SK-N-SH (cell line): ENCODE results near the gene KRTAP9-7. TPM values are rescaled to one million over a fixed set of nuclear protein-coding genes. Genes with fewer than 3 reads are reported as not detected.

Source experiments
- CTCF ChIA-PET: fragments of 300-600, 350-600 bp; formaldehyde crosslinking; extraction: SDS; loops from one replicate; lab custom pipeline; 2021; lab: Yijun Ruan, JAX
- POLR2A ChIA-PET: fragments of 350-600 bp; sonication (Branson Sonifier 250); formaldehyde crosslinking; extraction: SDS; loops from one replicate; lab custom pipeline; 2020; ENCODE audit warnings: antibody characterized with exemption, inconsistent platforms; lab: Yijun Ruan, JAX
- DNase-seq: peaks from one replicate; pipeline ENCODE4 v3.0.0; 2012
- H2AFZ ChIP-seq: fragments of 200-600 bp; sonication (generic); 2 replicates; pipeline ENCODE4 v1.8.1; 2016; ENCODE audit warnings: antibody characterized with exemption, mild to moderate bottlenecking, low read depth
- H3F3A ChIP-seq: fragments of 200-600 bp; sonication (generic); replicated peaks from 2 replicates; pipeline ENCODE3; 2016; ENCODE audit warnings: antibody characterized with exemption, mild to moderate bottlenecking; ENCODE audit not compliant: insufficient read depth
- H3K27ac ChIP-seq, 2 experiments: fragments of 200-500 bp in 1 of 2; fragments of 200-600 bp in 1 of 2; sonication (Bioruptor generic) in 1 of 2; sonication (generic), shearing (Covaris generic) in 1 of 2; 2 replicates each; pipeline versions ENCODE4 v1.5.1 to v1.6.1; 2014 to 2016; ENCODE audit warnings: low read depth in 2 of 2, inconsistent platforms in 1 of 2, low read length in 1 of 2, mild to moderate bottlenecking in 1 of 2, mixed read lengths in 1 of 2
- H3K27me3 ChIP-seq: fragments of 200-600 bp; sonication (generic), shearing (Covaris generic); 2 replicates; pipeline ENCODE4 v1.6.1; 2016; ENCODE audit warnings: mixed run types; ENCODE audit not compliant: insufficient read depth
- H3K36me3 ChIP-seq, 2 experiments: fragments of 200-500 bp in 1 of 2; fragments of 200-600 bp in 1 of 2; sonication (Bioruptor generic) in 1 of 2; sonication (generic) in 1 of 2; replicated peaks in 1 of 2; 2 replicates each; pipeline versions ENCODE3 to v1.5.1; 2014 to 2016; ENCODE audit warnings: low read length in 1 of 2, mild to moderate bottlenecking in 1 of 2; ENCODE audit not compliant: insufficient read depth in 2 of 2, control insufficient read depth in 1 of 2
- H3K4me1 ChIP-seq, 2 experiments: fragments of 200-500 bp in 1 of 2; fragments of 200-600 bp in 1 of 2; sonication (Bioruptor generic) in 1 of 2; sonication (generic), shearing (Covaris generic) in 1 of 2; 2 replicates each; pipeline versions ENCODE4 v1.5.1 to v1.6.1; 2014 to 2016; ENCODE audit warnings: low read depth in 1 of 2, low read length in 1 of 2, mixed run types in 1 of 2; ENCODE audit not compliant: insufficient read depth in 2 of 2, control insufficient read depth in 1 of 2
- H3K4me2 ChIP-seq: fragments of 200-600 bp; sonication (generic), shearing (Covaris generic); 2 replicates; pipeline ENCODE4 v1.6.1; 2017; ENCODE audit warnings: mixed run types
- H3K4me3 ChIP-seq, 2 experiments: fragments of 200-500 bp in 1 of 2; fragments of 200-600 bp in 1 of 2; sonication (Bioruptor generic) in 1 of 2; sonication (generic), shearing (Covaris generic) in 1 of 2; 2 replicates each; pipeline versions ENCODE4 v1.5.1 to v1.8.1; 2014 to 2016; ENCODE audit warnings: low read depth in 2 of 2, inconsistent platforms in 1 of 2, low read length in 1 of 2, mild to moderate bottlenecking in 1 of 2, mixed read lengths in 1 of 2, moderate library complexity in 1 of 2
- H3K79me2 ChIP-seq: fragments of 200-600 bp; sonication (generic); 2 replicates; pipeline ENCODE4 v1.8.1; 2017; ENCODE audit warnings: mild to moderate bottlenecking; ENCODE audit not compliant: insufficient read depth
- H3K9ac ChIP-seq: fragments of 200-600 bp; sonication (generic); 2 replicates; pipeline ENCODE4 v1.6.1; 2017; ENCODE audit warnings: mixed run types
- H3K9me2 ChIP-seq: fragments of 200-600 bp; sonication (generic); 2 replicates; pipeline ENCODE4 v1.6.1; 2017; ENCODE audit warnings: mixed run types
- H3K9me3 ChIP-seq: fragments of 200-600 bp; sonication (generic); 2 replicates; pipeline ENCODE4 v1.6.1; 2017; ENCODE audit warnings: mixed run types, mild to moderate bottlenecking, moderate library complexity
- H4K20me1 ChIP-seq: fragments of 200-600 bp; sonication (generic); 2 replicates; pipeline ENCODE4 v1.6.1; 2017; ENCODE audit warnings: mild to moderate bottlenecking, mixed run types; ENCODE audit not compliant: insufficient read depth
- CHD2 ChIP-seq: fragments of 150-350 bp; IDR thresholded peaks from 2 replicates; pipeline ENCODE4 v1.6.1; 2018; ENCODE audit warnings: low read length; ENCODE audit not compliant: partially characterized antibody
- ELF1 ChIP-seq: IDR thresholded peaks from 2 replicates; pipeline ENCODE4 v1.4.0; 2012
- FOSL2 ChIP-seq: IDR thresholded peaks from 2 replicates; pipeline ENCODE4 v1.4.0; 2012; ENCODE audit warnings: low read depth, mild to moderate bottlenecking, moderate library complexity, borderline replicate concordance
- FOXJ3 ChIP-seq: sonication (generic); formaldehyde crosslinking; IDR thresholded peaks from 2 replicates; pipeline ENCODE4 v1.5.1; 2020; ENCODE audit warnings: mild to moderate bottlenecking, missing genetic modification reagents
- FOXM1 ChIP-seq: IDR thresholded peaks from 2 replicates; pipeline ENCODE4 v1.4.0; 2012; ENCODE audit warnings: low read depth, mild to moderate bottlenecking
- GABPA ChIP-seq: IDR thresholded peaks from 2 replicates; pipeline ENCODE4 v1.4.0; 2012; ENCODE audit warnings: low read depth, mild to moderate bottlenecking
- MEF2A ChIP-seq: IDR thresholded peaks from 2 replicates; pipeline ENCODE4 v1.4.0; 2012; ENCODE audit warnings: low read depth, borderline replicate concordance
- MXI1 ChIP-seq: IDR thresholded peaks from 2 replicates; pipeline ENCODE4 v1.6.1; 2012; ENCODE audit warnings: mild to moderate bottlenecking, low read depth, low read length, improper control_type of control experiment
- NRF1 ChIP-seq: IDR thresholded peaks from 2 replicates; pipeline ENCODE4 v1.6.1; 2012; ENCODE audit warnings: low read depth, mild to moderate bottlenecking, low read length
- RAD21 ChIP-seq: IDR thresholded peaks from 2 replicates; pipeline ENCODE4 v1.6.1; 2012; ENCODE audit warnings: mild to moderate bottlenecking, low read length
- RFX5 ChIP-seq: IDR thresholded peaks from 2 replicates; pipeline ENCODE4 v1.6.1; 2012; ENCODE audit warnings: mild to moderate bottlenecking, improper control_type of control experiment, low read length
- SMC3 ChIP-seq: IDR thresholded peaks from 2 replicates; pipeline ENCODE4 v1.6.1; 2012; ENCODE audit warnings: low read depth, low read length, improper control_type of control experiment
- TCF12 ChIP-seq: IDR thresholded peaks from 2 replicates; pipeline ENCODE4 v1.4.0; 2012
- YY1 ChIP-seq: IDR thresholded peaks from 2 replicates; pipeline ENCODE4 v1.4.0; 2012; ENCODE audit warnings: low read depth, mild to moderate bottlenecking
- WGBS: methylation state at CpG from one replicate; pipeline ENCODE4 v1.1.6; 2017; ENCODE audit warnings: low lambda C conversion rate; 5-methylcytosine and 5-hydroxymethylcytosine counted together
- polyA plus RNA-seq, 3 experiments: library from polyadenylated mRNA; depleted of rRNA; stranded (reverse); fragments of >200 nt; gene quantifications; 2 replicates each; pipeline ENCODE4 v1.2.3, GENCODE V29; 2012
- TF ChIP-seq, protein P1 (sequence below): fragments of 150-350 bp; IDR thresholded peaks from 2 replicates; pipeline ENCODE4 v1.6.1; 2017; ENCODE audit warnings: antibody characterized with exemption, low read length, low read depth, borderline replicate concordance
- TF ChIP-seq, protein P2 (sequence below): IDR thresholded peaks from 2 replicates; pipeline ENCODE4 v1.4.0; 2012; ENCODE audit warnings: low read depth
- TF ChIP-seq, protein P3 (sequence below): IDR thresholded peaks from 2 replicates; pipeline ENCODE4 v1.4.0; 2012; ENCODE audit warnings: low read depth, borderline replicate concordance
- TF ChIP-seq, protein P4 (sequence below): IDR thresholded peaks from 2 replicates; pipeline ENCODE4 v1.6.1; 2012; ENCODE audit warnings: mild to moderate bottlenecking, low read depth, low read length, moderate library complexity
- TF ChIP-seq, protein P5 (sequence below): fragments of 150-350 bp; IDR thresholded peaks from 2 replicates; pipeline ENCODE4 v1.6.1; 2016; ENCODE audit warnings: mild to moderate bottlenecking, low read depth, low read length
- TF ChIP-seq, protein P6 (sequence below): IDR thresholded peaks from 2 replicates; pipeline ENCODE4 v1.4.0; 2012; ENCODE audit warnings: low read depth, borderline replicate concordance

The KRTAP9-7 gene
- polyA plus RNA-seq, 1 of the 3 experiments (the other 2 are of a cell fraction): not detected

DNA sequence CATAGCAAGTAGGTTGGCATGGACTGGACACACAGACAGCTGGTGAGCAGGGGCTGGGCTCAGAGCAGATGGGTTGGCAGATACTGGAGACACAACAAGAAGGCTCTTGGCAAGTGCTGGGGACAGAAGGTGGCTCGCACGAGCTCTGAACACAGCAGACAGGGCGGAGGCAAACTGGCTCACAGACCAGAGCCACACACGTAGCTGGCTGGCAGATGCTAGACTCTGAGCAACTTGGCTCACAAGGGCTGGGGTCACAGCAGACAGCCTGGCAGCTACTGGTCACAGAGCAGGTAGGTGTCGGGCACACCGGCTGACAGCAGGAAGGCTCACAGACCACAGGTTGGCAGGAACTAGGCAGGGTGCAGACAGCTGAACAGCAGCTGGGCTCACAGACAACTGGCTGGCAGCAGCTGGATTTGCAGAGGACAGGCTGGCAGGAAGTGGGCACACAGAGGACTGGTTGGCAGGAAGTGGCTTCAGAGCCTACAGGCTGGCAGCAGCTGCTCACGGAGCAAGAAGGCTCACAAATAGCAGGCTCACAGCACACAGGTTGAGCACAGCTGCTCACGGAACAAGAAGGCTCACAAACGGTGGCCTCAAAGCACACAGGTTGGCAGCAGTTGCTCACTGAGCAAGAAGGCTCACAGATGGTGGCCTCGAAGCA lies 32.9 kb downstream of the KRTAP9-7 start (continued):
- TF ChIP-seq, protein P1, sequence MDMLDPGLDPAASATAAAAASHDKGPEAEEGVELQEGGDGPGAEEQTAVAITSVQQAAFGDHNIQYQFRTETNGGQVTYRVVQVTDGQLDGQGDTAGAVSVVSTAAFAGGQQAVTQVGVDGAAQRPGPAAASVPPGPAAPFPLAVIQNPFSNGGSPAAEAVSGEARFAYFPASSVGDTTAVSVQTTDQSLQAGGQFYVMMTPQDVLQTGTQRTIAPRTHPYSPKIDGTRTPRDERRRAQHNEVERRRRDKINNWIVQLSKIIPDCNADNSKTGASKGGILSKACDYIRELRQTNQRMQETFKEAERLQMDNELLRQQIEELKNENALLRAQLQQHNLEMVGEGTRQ: no peak
- no peak for TF ChIP-seq ELF1
- TF ChIP-seq GABPA: no peak
- TF ChIP-seq, all 33 proteins: peak for 0

DNA sequence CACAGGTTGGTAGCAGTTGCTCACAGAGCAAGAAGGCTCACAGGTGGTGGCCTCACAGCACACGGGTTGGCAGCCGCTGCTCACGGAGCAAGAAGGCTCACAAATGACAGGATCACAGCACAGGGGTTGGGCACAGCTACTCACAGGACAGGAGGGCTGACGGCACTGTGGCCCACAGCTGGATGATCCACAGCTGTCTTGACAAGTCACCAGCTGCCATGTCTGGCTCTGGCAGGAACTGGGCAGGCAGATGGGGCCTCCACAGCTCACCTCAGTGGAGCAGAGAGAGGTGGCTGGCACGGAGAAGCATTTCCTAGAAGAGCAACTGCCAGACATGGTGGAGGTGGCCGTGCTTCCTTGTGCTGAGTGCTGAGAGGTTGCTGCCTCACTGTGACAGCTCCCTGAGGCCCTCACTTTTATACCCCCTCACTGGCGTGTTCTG lies 33.4 kb downstream of the KRTAP9-7 start, which contains the start of gene KRTAP16-1:
Gene KRTAP16-1, minus strand, starts transcription at position 392 of the 442 bp plus-strand sequence. Its CDS starts 56 bp downstream, at position 336.
- TF ChIP-seq RAD21 (no peak), TCF12 (no peak), CHD2 (no peak), MEF2A (no peak), SMC3 (no peak), RFX5 (no peak), MXI1 (no peak), GABPA (no peak), FOXJ3 (no peak), YY1 (no peak), FOXM1 (no peak), ELF1 (no peak), NRF1 (no peak), FOSL2 (no peak)
- TF ChIP-seq, protein P2, sequence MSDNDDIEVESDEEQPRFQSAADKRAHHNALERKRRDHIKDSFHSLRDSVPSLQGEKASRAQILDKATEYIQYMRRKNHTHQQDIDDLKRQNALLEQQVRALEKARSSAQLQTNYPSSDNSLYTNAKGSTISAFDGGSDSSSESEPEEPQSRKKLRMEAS: no peak
- TF ChIP-seq, protein P3, sequence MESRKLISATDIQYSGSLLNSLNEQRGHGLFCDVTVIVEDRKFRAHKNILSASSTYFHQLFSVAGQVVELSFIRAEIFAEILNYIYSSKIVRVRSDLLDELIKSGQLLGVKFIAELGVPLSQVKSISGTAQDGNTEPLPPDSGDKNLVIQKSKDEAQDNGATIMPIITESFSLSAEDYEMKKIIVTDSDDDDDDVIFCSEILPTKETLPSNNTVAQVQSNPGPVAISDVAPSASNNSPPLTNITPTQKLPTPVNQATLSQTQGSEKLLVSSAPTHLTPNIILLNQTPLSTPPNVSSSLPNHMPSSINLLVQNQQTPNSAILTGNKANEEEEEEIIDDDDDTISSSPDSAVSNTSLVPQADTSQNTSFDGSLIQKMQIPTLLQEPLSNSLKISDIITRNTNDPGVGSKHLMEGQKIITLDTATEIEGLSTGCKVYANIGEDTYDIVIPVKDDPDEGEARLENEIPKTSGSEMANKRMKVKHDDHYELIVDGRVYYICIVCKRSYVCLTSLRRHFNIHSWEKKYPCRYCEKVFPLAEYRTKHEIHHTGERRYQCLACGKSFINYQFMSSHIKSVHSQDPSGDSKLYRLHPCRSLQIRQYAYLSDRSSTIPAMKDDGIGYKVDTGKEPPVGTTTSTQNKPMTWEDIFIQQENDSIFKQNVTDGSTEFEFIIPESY: no peak
- TF ChIP-seq, protein P4, sequence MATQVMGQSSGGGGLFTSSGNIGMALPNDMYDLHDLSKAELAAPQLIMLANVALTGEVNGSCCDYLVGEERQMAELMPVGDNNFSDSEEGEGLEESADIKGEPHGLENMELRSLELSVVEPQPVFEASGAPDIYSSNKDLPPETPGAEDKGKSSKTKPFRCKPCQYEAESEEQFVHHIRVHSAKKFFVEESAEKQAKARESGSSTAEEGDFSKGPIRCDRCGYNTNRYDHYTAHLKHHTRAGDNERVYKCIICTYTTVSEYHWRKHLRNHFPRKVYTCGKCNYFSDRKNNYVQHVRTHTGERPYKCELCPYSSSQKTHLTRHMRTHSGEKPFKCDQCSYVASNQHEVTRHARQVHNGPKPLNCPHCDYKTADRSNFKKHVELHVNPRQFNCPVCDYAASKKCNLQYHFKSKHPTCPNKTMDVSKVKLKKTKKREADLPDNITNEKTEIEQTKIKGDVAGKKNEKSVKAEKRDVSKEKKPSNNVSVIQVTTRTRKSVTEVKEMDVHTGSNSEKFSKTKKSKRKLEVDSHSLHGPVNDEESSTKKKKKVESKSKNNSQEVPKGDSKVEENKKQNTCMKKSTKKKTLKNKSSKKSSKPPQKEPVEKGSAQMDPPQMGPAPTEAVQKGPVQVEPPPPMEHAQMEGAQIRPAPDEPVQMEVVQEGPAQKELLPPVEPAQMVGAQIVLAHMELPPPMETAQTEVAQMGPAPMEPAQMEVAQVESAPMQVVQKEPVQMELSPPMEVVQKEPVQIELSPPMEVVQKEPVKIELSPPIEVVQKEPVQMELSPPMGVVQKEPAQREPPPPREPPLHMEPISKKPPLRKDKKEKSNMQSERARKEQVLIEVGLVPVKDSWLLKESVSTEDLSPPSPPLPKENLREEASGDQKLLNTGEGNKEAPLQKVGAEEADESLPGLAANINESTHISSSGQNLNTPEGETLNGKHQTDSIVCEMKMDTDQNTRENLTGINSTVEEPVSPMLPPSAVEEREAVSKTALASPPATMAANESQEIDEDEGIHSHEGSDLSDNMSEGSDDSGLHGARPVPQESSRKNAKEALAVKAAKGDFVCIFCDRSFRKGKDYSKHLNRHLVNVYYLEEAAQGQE: no peak
- TF ChIP-seq, protein P5, sequence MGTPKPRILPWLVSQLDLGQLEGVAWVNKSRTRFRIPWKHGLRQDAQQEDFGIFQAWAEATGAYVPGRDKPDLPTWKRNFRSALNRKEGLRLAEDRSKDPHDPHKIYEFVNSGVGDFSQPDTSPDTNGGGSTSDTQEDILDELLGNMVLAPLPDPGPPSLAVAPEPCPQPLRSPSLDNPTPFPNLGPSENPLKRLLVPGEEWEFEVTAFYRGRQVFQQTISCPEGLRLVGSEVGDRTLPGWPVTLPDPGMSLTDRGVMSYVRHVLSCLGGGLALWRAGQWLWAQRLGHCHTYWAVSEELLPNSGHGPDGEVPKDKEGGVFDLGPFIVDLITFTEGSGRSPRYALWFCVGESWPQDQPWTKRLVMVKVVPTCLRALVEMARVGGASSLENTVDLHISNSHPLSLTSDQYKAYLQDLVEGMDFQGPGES: no peak
- TF ChIP-seq, protein P6, sequence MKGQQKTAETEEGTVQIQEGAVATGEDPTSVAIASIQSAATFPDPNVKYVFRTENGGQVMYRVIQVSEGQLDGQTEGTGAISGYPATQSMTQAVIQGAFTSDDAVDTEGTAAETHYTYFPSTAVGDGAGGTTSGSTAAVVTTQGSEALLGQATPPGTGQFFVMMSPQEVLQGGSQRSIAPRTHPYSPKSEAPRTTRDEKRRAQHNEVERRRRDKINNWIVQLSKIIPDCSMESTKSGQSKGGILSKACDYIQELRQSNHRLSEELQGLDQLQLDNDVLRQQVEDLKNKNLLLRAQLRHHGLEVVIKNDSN: no peak
- Histone ChIP-seq H3K4me2 (no peak within 1 kb of the TSS), H3K79me2 (no peaks in the 10 kb centered on the region), H3K27me3 (peaks cover 20% of the 10 kb centered on the region), H4K20me1 (no peaks in the 10 kb centered on the region), H3K9me3 (no peaks in the 10 kb centered on the region), H3F3A (no peaks in the 10 kb centered on the region), H3K4me1 (peaks cover 0 to 13% of the 10 kb centered on the region in 2 experiments; a peak in 1 of 4 replicates), H2AFZ (no peak within 1 kb of the TSS), H3K9me2 (no peaks in the 10 kb centered on the region), H3K36me3 (no peaks in the 10 kb centered on the region), H3K9ac (no peak within 1 kb of the TSS), H3K4me3 (no peak within 1 kb of the TSS), H3K27ac (no peak within 1 kb of the TSS; a peak in 1 of 4 replicates)
- 31% methylated on average over 6 of the region's 7 CpGs for WGBS
- ChIA-PET CTCF (interaction anchor here (2.5 to 3.0 kb wide), 2 partner anchors 13 to 20 kb away, joined by 9 to 16 read pairs; no protein-coding TSS in a partner anchor), POLR2A (no interaction called here)
- DNase-seq: no peak
